Breast epithelium (tissue), 4 donors: ENCODE measurements around the gene AMIGO3. TPM values are rescaled to one million over a fixed set of nuclear protein-coding genes. Genes with fewer than 3 reads are reported as not detected.
A peak's percentile ranks its signal among the peaks of the same experiment; 100 is the strongest.

Source experiments
- DNase-seq, 2 donors: peaks; one replicate each; pipeline ENCODE4 v3.0.0-alpha.2; 2019; ENCODE audit warnings: low spot score in 2 of 2
- H3K27ac ChIP-seq, 2 donors: fragments of 200-600 bp; sonication (generic) in 1 of 2; one replicate each; pipeline ENCODE4 v1.5.1; 2016 to 2019; ENCODE audit warnings: mild to moderate bottlenecking in 1 of 2
- H3K27me3 ChIP-seq, 2 donors: fragments of 200-600 bp; sonication (generic) in 1 of 2; one replicate each; pipeline versions ENCODE4 v1.5.1 to v1.6.0; 2017 to 2019; ENCODE audit warnings: control low read depth in 1 of 2, mild to moderate bottlenecking in 1 of 2
- H3K36me3 ChIP-seq: fragments of 200-600 bp; one replicate; pipeline ENCODE4 v1.5.1; 2019
- H3K4me1 ChIP-seq, 2 donors: fragments of 200-600 bp; sonication (generic); one replicate each; pipeline ENCODE4 v1.5.1; 2016 to 2019; ENCODE audit warnings: control low read depth in 1 of 2
- H3K4me3 ChIP-seq, 3 donors: fragments of 200-600 bp; sonication (generic); 1 replicate in 2 of 3; 2 replicates in 1 of 3; pipeline ENCODE4 v1.5.1; 2016 to 2019; ENCODE audit warnings: mild to moderate bottlenecking in 3 of 3, moderate library complexity in 2 of 3
- H3K9me3 ChIP-seq, 2 donors: fragments of 200-600 bp; sonication (generic) in 1 of 2; one replicate each; pipeline ENCODE4 v1.5.1; 2016 to 2019; ENCODE audit warnings: control low read depth in 1 of 2
- CTCF ChIP-seq, 3 donors: fragments of 450-650 bp; IDR thresholded peaks; one replicate each; pipeline ENCODE4 v1.5.1; 2016 to 2017; ENCODE audit warnings: antibody characterized with exemption in 3 of 3, mild to moderate bottlenecking in 3 of 3, moderate library complexity in 3 of 3
- POLR2A ChIP-seq: fragments of 450-650 bp; IDR thresholded peaks from one replicate; pipeline ENCODE4 v1.6.1; 2016; ENCODE audit warnings: antibody characterized with exemption, mild to moderate bottlenecking, moderate library complexity
- POLR2AphosphoS5 ChIP-seq, 3 donors: sonication (generic); formaldehyde crosslinking; IDR thresholded peaks; one replicate each; pipeline ENCODE4 v1.6.1; 2017; ENCODE audit warnings: antibody characterized with exemption in 3 of 3
- intact Hi-C: fragments of 100-400 bp; cut with DNase I; formaldehyde crosslinking; loops from one replicate; pipeline ENCODE4 v1.15.1; 2023; ENCODE audit warnings: low total_unique reads
- total RNA-seq, 3 donors: library from RNA; depleted of rRNA; stranded (reverse); fragments of >200 nt; gene quantifications; one replicate each; pipeline ENCODE4 v1.1.0, GENCODE V29; 2016

The AMIGO3 gene
- total RNA-seq, 3 donors from 2014 or later: 0.98 to 1.3 (median 1.0) TPM

GRCh38 chr3:49722896-49723295, 3.4 kb upstream of the AMIGO3 start:
- TF ChIP-seq POLR2A: no peak
- TF ChIP-seq CTCF (IDR thresholded peaks at IDR 0.05): no peak
- no peak for TF ChIP-seq POLR2AphosphoS5 (IDR thresholded peaks at IDR 0.05)
- DNase-seq: peak in 1 of 2 donors; percentile 44
- intact Hi-C loops: no loop called here
- H3K27ac ChIP-seq: peak overlapping the region; percentile 96 to 99
- no peaks in the 10 kb centered on the region for H3K36me3 ChIP-seq
- H3K27me3 ChIP-seq: no peaks in the 10 kb centered on the region
- peak overlapping the region; percentile 91 to 100 (median 96) for H3K4me3 ChIP-seq
- H3K4me1 ChIP-seq: peaks cover 10 to 14% of the 10 kb centered on the region in 2 donors
- H3K9me3 ChIP-seq: no peaks in the 10 kb centered on the region

GRCh38 chr3:49721896-49722781, 2.7 kb upstream of the AMIGO3 start:
- H3K4me3 ChIP-seq: peak overlapping the region in 2 of 3 donors; percentile 96 to 100
- intact Hi-C loops: no loop called here
- no peaks in the 10 kb centered on the region for H3K9me3 ChIP-seq
- H3K27ac ChIP-seq: peak overlapping the region; percentile 96 to 99
- no peaks in the 10 kb centered on the region for H3K36me3 ChIP-seq
- TF ChIP-seq POLR2A (no peak), POLR2AphosphoS5 (IDR thresholded peaks at IDR 0.05) (no peak), CTCF (IDR thresholded peaks at IDR 0.05) (no peak)
- H3K4me1 ChIP-seq: peaks cover 10 to 14% of the 10 kb centered on the region in 2 donors
- H3K27me3 ChIP-seq: no peaks in the 10 kb centered on the region
- DNase-seq: peak in 1 of 2 donors; percentile 51

GRCh38 chr3:49721596-49721895, 2.1 kb upstream of the AMIGO3 start:
- peak in 1 of 2 donors; percentile 44 for DNase-seq
- intact Hi-C loops: no loop called here
- Histone ChIP-seq H3K4me3 (no peak overlapping the region), H3K4me1 (peaks cover 10 to 14% of the 10 kb centered on the region in 2 donors), H3K36me3 (no peaks in the 10 kb centered on the region), H3K27me3 (no peaks in the 10 kb centered on the region), H3K9me3 (no peaks in the 10 kb centered on the region), H3K27ac (no peak overlapping the region)
- TF ChIP-seq POLR2A: no peak
- TF ChIP-seq POLR2AphosphoS5 (IDR thresholded peaks at IDR 0.05): no peak
- no peak for TF ChIP-seq CTCF (IDR thresholded peaks at IDR 0.05)

GRCh38 chr3:49720855-49721595, 1.5 kb upstream of the AMIGO3 start:
- DNase-seq: peak in 1 of 2 donors; percentile 33
- intact Hi-C loops: no loop called here
- H3K9me3 ChIP-seq: no peaks in the 10 kb centered on the region
- no peak overlapping the region for H3K27ac ChIP-seq
- no peaks in the 10 kb centered on the region for H3K36me3 ChIP-seq
- H3K4me3 ChIP-seq: no peak overlapping the region
- peaks cover 10 to 14% of the 10 kb centered on the region in 2 donors for H3K4me1 ChIP-seq
- no peaks in the 10 kb centered on the region for H3K27me3 ChIP-seq
- TF ChIP-seq CTCF (IDR thresholded peaks at IDR 0.05): no peak
- TF ChIP-seq POLR2A: no peak
- TF ChIP-seq POLR2AphosphoS5 (IDR thresholded peaks at IDR 0.05): no peak

GRCh38 chr3:49718858-49719213, 648 bp downstream of the AMIGO3 start:
- TF ChIP-seq POLR2A (no peak), CTCF (IDR thresholded peaks at IDR 0.05) (no peak), POLR2AphosphoS5 (IDR thresholded peaks at IDR 0.05) (no peak)
- Histone ChIP-seq H3K27me3 (no peaks in the 10 kb centered on the region), H3K4me3 (peak overlapping the region; percentile 53 to 70 (median 57)), H3K36me3 (no peaks in the 10 kb centered on the region), H3K9me3 (no peaks in the 10 kb centered on the region), H3K4me1 (peaks cover 10 to 11% of the 10 kb centered on the region in 2 donors), H3K27ac (no peak overlapping the region)
- peak in 1 of 2 donors; percentile 53 for DNase-seq
- intact Hi-C loops: no loop called here
